ENCODE results near the gene SLC38A5. TPM values are rescaled to one million over a fixed set of nuclear protein-coding genes. Genes with fewer than 3 reads are reported as not detected.

Gene SLC38A5
- total RNA-seq: 111 and 131 TPM in 2 replicates

GRCh38 chrX:48470110-48470832 lies at the start of gene SLC38A5:
Gene SLC38A5, minus strand, starts transcription at chrX:48470260. Its CDS starts 2,336 bp downstream, at chrX:48467924.

GRCh38 chrX:48508400-48509244 lies 38.6 kb upstream of the SLC38A5 start, which contains the start of gene PORCN:
Gene PORCN, plus strand, starts transcription at chrX:48508992. Its CDS starts 829 bp downstream, at chrX:48509821.

GRCh38 chrX:48475774-48476577 lies 5.9 kb upstream of the SLC38A5 start, which contains the start of gene FTSJ1:
Gene FTSJ1, plus strand, starts transcription at chrX:48476199. Its CDS starts 1,849 bp downstream, at chrX:48478048.

GRCh38 chrX:48411860-48412259 lies 58.2 kb downstream of the SLC38A5 start, which contains the start of gene SSX4B:
Gene SSX4B, minus strand, starts transcription at chrX:48411960. Its CDS starts 588 bp downstream, at chrX:48411372.

Small RNA genes lying within 50 kb of the gene (small RNA-seq; reads per million reads assigned to genes)
- gene AL606490.4: not detected

Other genes with a start within 250 kb of the SLC38A5 start
- gene SSX1, start 214.9 kb downstream of the SLC38A5 start, total RNA-seq: not detected in 2 replicates
- not detected in 2 replicates for gene SSX3, start 113.6 kb downstream of the SLC38A5 start, total RNA-seq
- gene SSX4, start 86.7 kb downstream of the SLC38A5 start, total RNA-seq: not detected in 2 replicates
- gene SSX4B, start 58.3 kb downstream of the SLC38A5 start, total RNA-seq: not detected in 2 replicates
- gene FTSJ1, start 5.9 kb upstream of the SLC38A5 start, total RNA-seq: 65.4 and 89.9 TPM in 2 replicates
- 14.3 and 16.8 TPM in 2 replicates for gene PORCN, start 38.7 kb upstream of the SLC38A5 start, total RNA-seq
- gene EBP, start 51.5 kb upstream of the SLC38A5 start, total RNA-seq: 168 and 261 TPM in 2 replicates
- gene TBC1D25, start 69.5 kb upstream of the SLC38A5 start, total RNA-seq: 4.8 and 6.6 TPM in 2 replicates
- gene RBM3, start 104.2 kb upstream of the SLC38A5 start, total RNA-seq: 322 and 356 TPM in 2 replicates
- 83.7 and 99.9 TPM in 2 replicates for gene WDR13, start 127.2 kb upstream of the SLC38A5 start, total RNA-seq
- under 0.01 and 0.20 TPM in 2 replicates for gene WAS, start 213.5 kb upstream of the SLC38A5 start, total RNA-seq
- gene SUV39H1, start 226.5 kb upstream of the SLC38A5 start, total RNA-seq: 7.7 and 10.8 TPM in 2 replicates

All from subcutaneous preadipocyte (primary cell).